ENCODE measurements around the gene RNF227.
"Not testable (repeated sequence)": the region's sequence is repeated elsewhere in the genome, so short reads cannot be mapped to it uniquely, and the experiment has no call there.

Gene RNF227

DNA sequence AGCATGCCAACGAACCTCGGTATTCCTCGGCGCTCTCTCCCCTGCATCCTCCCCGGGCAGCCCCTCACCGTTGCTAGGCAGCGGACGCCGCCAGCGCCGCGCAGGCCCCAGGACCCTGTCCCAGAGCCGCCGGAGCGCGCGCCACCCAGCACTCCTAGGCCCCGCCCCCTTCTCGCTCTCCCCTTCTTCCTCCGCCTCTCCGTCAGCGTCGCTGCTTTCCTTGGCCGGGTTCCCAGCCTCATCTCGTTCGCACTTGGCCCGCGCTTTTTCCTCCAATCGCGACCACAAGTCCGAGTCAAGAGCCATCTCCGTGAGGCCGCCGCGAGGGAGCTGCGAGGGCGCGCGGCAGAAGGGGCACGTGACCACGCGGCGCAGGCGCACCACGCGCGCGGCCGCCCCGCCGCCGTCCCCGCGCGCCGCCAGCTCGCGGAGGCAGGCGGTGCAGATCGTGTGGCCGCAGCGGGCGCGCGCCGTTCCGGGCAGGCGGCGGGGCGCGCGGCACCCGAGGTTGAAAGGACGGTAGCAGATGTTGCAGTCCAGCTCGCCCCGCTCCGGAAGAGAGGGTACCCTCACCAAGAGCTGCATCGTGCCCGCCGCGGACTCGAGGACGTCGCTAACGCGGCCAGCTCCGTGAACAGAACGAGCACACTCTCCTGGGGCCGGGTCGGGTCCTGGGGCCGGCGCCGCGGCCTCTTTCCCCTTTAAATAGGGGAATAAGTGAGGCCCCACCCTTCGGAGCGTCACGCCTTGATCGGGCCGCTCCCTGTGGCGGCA is at the start of gene RNF227:
Gene RNF227 (minus strand): TSS at position 679 of the 774 bp plus-strand sequence. CDS start 94 bp downstream, at position 585.
- no peak for FAIRE-seq

DNA sequence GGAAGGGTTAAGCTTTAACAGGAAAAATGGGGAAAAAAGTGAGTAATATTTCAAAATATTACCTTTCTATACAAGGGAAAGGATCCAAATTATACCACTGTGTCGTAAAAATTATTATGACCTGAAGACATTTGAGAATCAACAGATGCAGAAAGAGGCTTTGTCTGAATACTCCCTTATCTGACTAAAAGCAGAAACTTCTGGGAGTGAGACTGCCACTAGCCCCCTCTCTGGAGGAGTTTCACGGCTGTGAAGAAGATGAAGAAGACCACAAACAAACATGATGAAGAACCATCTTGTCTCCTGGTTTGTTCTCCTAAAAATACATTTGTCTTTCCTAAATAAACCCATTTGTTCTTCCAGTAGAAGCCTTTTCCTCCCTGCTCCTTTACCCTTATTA is 45.3 kb upstream of the RNF227 start:
- no peak for DNase-seq (ENCODE audit: low spot score)

More for the DNA sequence above, at the start of gene RNF227:
- DNase-seq (ENCODE audit: low spot score): peak; percentile 77

DNA sequence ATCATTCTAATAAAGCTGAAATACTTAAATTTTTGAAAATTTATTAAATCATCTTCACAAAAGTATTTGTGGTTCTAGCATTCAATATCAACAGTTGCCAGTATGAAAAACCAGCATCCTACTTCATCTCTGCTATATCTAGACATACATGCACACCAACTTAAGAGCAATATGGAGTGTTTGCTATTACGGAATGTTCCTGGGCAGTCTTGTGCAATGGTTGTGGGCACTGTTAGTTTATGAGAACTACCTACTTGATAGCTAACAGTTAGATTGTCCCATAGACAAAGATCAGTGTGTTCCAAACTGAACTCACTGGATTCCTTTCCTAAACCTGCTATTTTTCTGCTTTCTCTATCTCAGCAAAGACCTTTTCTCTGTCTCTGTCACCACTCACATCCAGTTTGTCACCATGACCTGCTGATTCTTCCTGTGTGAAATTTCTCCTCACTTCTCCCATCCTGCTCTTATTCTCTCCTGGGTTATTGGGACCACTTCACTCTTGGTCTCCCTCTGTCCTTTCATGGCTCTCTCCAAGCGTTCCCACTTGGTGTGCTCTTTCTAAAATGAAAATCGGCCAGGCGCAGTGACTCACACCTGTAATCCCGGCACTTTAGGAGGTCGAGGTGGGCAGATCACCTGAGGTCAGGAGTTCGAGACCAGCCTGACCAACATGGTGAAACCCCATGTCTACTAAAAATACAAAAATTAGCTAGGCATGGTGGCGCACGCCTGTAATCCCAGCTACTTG is 43.6 kb upstream of the RNF227 start:
- no peak for DNase-seq (ENCODE audit: low spot score)

More for the DNA sequence above, 45.3 kb upstream of the RNF227 start:
- FAIRE-seq: no peak

DNA sequence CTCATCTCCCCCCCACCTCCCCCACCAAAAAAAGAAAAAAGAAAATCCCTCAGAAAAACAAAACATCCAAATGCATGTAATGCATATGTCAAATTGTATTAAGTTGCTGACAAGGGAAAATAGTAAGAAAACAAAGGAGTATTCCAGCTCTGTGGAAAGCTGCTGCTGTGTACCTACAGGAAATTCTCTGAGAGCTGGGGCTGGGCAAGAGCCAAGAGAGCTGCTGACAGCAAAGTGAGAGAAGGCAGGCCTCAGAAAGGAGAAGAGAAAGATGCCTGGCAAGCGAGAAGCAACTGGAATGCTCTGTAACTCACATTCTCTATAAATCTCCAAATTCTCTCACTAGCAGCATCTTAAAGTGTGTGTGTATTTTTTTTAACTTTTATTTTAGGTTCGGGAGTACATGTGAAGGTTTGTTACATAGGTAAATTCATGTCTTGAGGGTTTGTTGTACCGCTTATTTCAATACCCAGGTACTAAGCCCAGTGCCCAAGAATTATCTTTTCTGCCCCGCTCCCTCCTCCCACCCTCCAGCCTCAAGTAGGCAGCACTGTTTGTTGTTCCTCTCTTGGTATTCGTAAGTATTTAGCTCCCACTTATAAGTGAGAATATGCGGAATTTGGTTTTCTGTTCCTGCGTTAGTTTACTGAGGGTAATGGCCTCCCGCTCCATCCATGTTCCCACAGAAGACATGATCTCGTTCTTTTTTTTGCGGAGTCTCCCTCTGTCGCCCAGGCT is 40.3 kb upstream of the RNF227 start:
- FAIRE-seq (no peak), DNase-seq (ENCODE audit: low spot score) (no peak)

More for the DNA sequence above, 43.6 kb upstream of the RNF227 start:
- FAIRE-seq: no peak

DNA sequence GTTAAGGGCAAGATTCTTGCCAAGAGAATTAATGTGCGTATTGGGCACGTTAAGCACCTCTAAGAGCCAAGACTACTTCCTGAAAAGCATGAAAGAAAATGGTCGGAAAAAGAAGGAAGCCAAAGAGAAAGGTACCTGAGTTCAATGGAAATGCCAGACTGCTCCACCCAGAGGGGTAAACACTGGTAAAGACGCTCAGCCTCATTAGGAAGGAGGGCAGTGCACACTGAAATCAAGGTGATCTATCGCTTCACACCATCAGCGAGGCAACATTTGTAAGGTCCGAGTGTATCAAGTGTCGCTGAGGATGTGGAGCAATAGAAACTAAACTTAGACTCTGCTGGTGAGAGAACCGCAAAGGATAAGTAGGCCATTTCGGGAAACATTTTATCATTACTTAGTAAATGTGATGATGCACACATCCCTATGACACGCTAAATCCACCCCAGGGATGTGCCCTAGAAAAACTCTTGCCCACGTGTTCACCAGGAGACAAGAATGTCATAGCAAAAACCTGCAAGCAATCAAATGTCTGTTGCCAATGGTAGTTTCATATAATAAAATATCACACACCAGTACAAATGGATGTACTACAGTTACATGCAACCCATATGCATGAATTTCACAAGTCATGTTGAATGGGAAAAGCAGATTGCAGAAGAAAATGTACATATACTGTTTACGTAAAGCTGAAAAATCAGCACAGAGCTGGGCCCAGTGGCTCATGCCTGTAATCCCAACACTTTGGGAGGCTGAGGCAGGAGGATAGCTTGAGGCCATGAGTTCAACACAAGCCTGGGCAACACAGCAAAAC is 39.5 kb upstream of the RNF227 start:
- DNase-seq (ENCODE audit: low spot score) (no peak), FAIRE-seq (no peak)

DNA sequence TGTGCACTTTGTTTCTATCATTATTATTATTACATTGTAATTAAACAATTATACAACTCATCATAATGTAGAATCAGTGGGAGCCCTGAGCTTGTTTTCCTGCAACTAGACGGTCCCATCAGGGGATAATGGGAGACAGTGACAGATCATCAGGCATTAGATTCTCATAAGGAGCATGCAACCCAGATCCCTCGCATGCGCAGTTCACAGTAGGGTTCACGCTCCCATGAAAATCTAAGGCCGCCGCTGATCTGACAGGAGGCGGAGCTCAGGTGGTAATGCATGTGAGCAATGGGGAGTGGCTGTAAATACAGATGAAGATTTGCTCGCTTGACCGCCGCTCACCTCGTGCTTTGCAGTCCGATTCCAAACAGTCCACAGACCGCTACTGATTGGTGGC is 37.2 kb upstream of the RNF227 start:
- FAIRE-seq; DNase-seq (ENCODE audit: low spot score): not testable (repeated sequence)

DNA sequence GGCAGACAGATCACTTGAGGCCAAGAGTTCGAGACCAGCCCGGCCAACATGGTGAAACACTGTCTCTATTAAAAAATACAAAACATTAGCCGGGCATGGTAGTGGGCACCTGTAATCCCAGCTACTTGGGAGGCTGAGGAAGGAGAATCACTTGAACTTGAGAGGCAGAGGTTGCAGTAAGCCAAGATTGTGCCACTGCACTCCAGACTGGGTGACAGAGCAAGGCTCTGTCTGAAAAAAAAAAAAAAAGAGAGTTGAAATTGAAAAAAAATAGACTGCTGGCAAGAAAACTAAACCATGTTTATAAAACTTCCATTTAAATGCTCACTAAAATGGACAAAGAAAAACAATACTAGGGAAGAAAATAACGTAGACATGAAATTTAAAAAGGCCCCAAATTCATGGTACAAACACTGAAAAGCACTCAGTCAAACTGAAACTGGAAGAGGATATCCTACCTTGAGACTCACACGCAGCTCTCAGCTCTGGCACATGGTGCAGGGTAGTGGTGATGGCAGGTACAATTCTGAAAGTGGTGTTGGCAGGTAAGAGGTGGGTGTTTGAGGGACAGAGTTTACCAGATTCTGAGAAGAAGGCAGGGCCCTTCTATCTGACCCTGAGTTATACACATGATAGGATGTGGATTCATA is 35.2 kb upstream of the RNF227 start:
- DNase-seq (ENCODE audit: low spot score) (no peak), FAIRE-seq (no peak)

DNA sequence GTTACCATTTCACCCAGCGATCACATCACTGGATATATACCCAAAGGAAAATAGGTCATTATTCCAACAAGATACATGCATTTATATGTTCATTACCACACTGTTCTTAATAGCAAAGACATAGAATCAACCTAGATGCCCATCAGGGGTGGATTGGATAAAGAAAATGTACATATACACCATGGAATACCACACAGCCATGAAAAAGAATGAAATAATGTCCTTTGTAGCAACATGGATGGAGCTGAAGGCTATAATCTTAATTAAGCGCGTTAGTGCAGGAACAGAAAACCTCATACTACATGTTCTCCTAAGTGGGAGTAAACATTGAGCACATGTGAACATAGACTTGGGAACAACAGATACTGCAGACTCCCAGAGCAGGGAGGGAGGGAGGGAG is 34.5 kb upstream of the RNF227 start:
- DNase-seq (ENCODE audit: low spot score): no peak
- no peak for FAIRE-seq

DNA sequence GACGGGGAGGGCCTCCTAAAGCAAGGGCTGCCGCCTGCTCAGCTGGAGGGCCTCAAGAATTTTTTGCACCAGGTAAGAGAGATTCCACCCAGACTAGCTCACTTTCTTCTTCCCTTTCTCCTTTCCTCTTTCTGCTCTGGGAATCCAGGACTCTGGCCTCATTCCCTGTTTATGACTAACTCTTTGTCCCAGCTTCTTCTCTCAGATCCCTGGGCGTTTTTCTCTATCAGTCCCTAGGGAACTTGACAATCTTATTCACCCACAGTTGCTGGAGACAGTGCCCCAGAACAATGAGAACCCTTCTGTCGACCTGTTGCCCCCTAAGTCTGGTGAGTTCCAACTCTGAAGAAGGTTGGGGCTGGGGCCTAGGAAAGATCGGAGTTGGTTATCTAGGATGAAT is 31.6 kb upstream of the RNF227 start:
- DNase-seq (ENCODE audit: low spot score) (no peak), FAIRE-seq (no peak)

DNA sequence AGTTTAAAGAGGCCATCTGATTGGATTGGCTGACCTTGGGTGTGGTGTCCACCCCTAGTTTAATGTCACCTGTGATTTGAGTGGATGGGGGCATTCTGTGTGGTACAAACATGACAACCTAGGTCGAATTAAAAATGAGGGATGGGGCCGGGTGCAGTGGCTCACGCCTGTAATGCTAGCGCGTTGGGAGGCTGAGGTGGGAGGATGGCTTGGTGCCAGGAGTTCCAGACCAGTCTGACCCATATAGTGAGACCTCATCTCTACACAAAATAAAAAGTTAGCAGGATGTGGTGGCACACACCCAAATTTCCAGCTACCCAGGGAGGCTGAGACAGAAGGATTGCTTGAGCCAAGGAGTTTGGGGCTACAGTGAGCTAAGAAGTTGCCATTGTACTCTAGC is 30.4 kb upstream of the RNF227 start:
- FAIRE-seq (no peak), DNase-seq (ENCODE audit: low spot score) (no peak)

DNA sequence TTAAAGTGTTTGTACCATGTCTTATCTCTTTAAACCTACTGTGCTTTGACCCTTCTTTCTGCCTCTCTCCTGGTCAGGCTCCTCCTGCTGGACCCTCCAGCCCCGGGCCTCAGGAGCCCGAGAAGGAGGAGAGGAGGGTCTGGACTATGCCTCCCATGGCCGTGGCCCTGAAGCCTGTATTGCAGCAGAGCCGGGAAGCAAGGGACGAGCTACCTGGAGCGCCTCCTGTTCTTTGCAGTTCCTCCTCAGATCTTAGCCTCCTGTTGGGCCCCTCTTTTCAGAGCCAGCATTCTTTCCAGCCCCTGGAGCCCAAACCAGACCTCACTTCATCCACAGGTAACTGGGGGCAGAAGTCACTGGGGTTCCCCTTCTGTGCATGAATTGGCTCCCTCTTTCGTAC is 29.6 kb upstream of the RNF227 start:
- FAIRE-seq (no peak), DNase-seq (ENCODE audit: low spot score) (no peak)

DNA sequence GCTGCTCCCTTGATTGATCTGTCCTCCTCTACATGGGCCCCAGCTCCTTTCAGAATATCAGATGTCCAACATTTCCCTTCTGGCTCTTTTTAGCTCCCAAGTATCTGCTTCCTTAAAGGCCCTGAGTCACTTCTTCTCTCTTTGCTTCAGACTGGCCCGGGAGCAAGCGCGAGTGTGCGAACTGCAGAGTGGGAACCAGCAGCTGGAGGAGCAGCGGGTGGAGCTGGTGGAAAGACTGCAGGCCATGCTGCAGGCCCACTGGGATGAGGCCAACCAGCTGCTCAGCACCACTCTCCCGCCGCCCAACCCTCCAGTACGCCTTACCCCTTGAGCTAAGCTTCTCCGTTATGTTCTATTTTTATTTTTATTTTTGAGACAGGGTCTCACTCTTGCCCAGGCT is 28.2 kb upstream of the RNF227 start:
- no peak for DNase-seq (ENCODE audit: low spot score)
- FAIRE-seq: no peak

DNA sequence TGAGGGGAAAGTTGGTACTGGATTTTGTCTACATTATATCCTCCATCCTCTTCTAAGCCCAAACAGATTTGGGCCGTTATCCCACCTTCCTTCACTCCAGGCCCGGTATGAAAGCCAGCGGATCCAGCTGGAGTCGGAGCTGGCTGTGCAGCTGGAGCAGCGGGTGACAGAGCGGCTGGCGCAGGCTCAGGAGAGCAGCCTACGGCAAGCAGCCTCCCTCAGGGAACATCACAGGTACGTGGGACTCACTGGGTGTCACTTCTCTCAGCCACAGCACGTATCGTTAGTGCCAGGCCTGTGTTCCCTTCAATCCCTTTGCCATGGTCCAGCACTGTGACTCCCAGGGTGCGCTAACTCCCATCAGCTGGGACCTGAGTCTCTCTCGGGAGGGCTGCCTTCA is 27.2 kb upstream of the RNF227 start:
- FAIRE-seq: no peak
- DNase-seq (ENCODE audit: low spot score): no peak

DNA sequence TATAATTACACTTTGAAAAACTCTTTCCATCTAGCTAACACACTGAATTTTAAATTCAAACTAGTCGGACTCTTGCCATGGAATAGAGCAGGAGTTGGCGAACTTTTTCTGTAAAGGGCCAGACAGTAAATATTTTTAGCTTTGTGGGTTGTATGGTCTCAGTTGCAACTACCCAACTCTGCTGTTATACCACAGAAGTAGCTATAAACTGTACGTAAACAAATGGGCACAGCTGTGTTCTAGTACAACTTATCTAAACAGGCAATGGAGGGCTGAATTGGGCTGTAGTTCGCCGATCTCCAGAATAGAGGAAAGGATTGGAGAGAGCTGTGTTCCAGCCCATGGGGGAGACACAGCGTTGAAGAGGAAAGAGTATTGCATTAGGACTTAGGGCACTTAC is 24.7 kb upstream of the RNF227 start:
- FAIRE-seq (no peak), DNase-seq (ENCODE audit: low spot score) (no peak)

DNA sequence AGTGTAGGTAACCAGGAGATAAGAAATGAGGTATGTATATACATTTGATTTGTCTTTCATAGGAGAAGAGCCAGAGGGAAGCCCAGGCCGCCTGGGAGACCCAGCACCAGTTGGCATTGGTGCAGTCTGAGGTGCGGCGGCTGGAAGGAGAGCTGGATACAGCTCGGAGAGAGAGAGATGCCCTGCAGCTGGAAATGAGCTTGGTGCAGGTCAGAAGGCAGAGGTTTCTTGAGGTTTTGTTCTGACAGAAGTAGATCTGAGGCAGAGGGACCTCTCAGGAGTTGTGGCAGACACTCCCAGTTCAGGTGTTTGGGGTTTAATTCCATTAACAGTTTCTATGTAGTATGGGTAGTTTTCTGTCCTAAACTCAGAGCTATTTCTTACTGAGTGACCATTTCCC is 23.9 kb upstream of the RNF227 start:
- no peak for DNase-seq (ENCODE audit: low spot score)
- no peak for FAIRE-seq

DNA sequence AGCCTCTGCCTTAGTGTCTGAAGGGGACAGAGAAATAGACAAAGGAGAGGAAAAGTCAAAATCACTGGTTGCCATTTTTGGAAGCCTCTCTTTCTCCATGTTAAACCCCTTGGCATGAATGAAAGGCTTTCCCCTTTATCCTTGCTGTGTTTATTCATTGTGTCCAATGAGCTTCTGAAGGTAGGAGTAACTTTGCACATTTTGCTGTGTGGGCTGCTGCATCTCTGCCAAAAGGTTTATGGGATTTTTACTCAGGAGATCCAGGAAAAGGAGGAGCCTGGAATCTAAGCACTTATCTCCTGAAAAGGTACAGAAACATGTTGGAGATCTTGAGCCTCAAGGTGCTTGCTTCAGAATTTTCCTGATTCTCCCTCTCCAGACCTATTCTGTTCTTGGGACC is 19.8 kb upstream of the RNF227 start:
- FAIRE-seq (no peak), DNase-seq (ENCODE audit: low spot score) (no peak)

DNA sequence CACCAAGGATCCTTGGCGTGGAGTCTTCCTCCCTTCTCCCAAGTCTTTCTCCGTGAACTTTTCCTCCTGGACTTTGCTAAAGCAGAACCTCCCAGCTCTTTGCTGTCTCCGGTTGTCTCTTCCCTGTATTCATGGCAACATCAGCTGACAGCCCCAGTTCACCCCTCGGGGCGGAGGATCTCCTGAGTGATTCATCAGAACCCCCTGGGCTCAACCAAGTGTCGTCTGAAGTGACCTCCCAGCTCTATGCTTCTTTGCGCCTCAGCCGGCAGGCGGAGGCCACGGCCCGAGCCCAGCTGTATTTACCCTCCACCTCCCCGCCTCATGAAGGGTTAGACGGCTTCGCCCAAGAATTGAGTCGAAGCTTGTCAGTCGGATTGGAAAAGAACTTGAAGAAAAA is 16.9 kb upstream of the RNF227 start:
- FAIRE-seq: no peak

DNA sequence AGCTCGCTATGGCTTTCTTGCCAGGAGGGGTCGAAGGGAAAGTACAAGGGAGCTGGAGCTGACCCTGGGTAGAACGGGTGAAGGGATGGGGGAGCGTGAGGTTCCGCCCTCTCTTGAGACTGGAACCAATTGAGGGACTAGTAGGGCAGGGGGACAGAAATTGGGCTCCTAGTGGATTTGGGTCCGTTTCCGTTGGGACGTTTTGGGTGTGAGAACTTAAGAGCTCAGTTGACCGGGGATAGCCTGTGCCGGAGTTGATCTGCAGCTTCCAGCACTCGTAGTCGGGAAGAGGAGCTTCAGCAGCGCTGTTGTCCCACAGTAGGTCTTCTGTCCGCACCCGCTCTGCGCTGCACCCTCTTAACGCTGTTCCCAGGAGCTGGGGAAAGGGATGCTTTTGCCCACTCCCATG is 16.4 kb upstream of the RNF227 start:
- FAIRE-seq (no peak), DNase-seq (ENCODE audit: low spot score) (no peak)

More for the DNA sequence above, 16.9 kb upstream of the RNF227 start:
- DNase-seq (ENCODE audit: low spot score): peak; percentile 62

DNA sequence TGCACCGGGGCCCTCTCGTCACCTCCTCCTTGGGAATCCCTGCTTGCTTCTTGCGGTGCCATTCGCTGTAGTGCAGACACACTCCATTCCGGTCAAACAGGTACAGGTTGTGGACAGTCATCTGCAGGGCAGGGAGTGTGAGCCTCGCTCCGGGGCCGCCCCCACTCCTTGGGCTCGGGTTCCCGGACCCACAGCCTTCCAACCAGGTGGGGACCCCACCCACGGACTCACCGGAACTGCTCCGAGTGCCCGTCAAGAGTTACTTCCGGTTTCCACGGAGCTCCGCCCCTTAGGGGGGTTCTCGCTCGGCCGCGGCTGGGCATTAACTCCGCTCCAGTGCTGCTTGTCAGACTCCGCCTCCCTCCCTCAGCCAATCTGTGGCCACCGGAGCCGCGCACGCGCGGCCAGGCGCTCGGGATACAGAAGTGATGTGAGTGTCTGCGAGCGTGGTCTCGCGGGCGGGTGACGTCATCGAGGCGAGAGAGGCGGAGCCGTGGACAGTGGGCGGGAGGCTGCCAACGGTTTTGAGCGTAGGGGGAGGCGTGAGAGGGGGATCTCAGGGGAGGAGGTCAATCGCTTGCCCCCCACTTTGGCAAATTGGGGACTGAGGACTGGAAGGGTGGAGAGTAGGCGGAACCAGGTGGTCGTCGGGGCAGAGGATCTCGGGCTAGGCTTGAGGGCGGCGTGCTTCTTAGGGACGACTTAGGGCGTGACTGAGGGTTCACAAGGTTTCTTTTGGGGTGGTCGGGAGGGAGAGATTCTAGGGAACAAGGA is 15.8 kb upstream of the RNF227 start, which contains the start of the genes CNTROB and TRAPPC1:
Gene CNTROB (plus strand): TSS at position 498 of the 774 bp plus-strand sequence. CDS start 874 bp downstream, outside the sequence.
Gene TRAPPC1 (minus strand): TSS at position 238 of the 774 bp plus-strand sequence. CDS start 117 bp downstream, at position 121.
- FAIRE-seq (peak; percentile 89), DNase-seq (ENCODE audit: low spot score) (peak; percentile 96)
